ENCODE data around the gene LARP6. TPM values are rescaled to one million over a fixed set of nuclear protein-coding genes. Genes with fewer than 3 reads are reported as not detected.

LARP6 gene
- polyA plus RNA-seq, 1 donor (not counting 4 experiments of a cell fraction or from before 2014, with no cell fraction given) = 66.1 TPM

GRCh38 chr15:70812827-70813364 lies 41.1 kb downstream of the LARP6 start:
- Histone ChIP-seq H4K20me1 (ENCODE audit: control insufficient read depth, extremely low read depth, insufficient read depth, low read length) (no peaks in the 10 kb centered on the region), H3K27ac (ENCODE audit: control insufficient read depth, insufficient read depth, low read length) (no peak overlapping the region), H3K4me3 (ENCODE audit: control insufficient read depth in 2 of 3, extremely low read depth in 1 of 3, insufficient read depth in 2 of 3, low read depth in 1 of 3, low read length in 3 of 3) (no peak overlapping the region), H3K4me1 (ENCODE audit: control insufficient read depth, extremely low read depth, insufficient read depth, low read length) (no peaks in the 10 kb centered on the region), H3K9ac (ENCODE audit: control insufficient read depth, extremely low read depth, insufficient read depth, low read length) (no peak overlapping the region), H3K4me2 (ENCODE audit: control insufficient read depth, extremely low read depth, insufficient read depth, low read depth, low read length) (no peak overlapping the region), H3K9me3 (ENCODE audit: control insufficient read depth, low read depth, low read length) (no peaks in the 10 kb centered on the region), H3K79me2 (ENCODE audit: control insufficient read depth, insufficient read depth, low read length) (no peaks in the 10 kb centered on the region), H3K9me1 (ENCODE audit: control insufficient read depth, extremely low read depth, insufficient read depth, low read length) (no peaks in the 10 kb centered on the region), H3K27me3 (ENCODE audit: control insufficient read depth, extremely low read depth, insufficient read depth, low read length) (no peaks in the 10 kb centered on the region), H2AFZ (ENCODE audit: control insufficient read depth, low read length) (no peak overlapping the region), H3K36me3 (ENCODE audit: control insufficient read depth in 2 of 2, extremely low read depth in 1 of 2, insufficient read depth in 2 of 2, low read length in 2 of 2) (no peaks in the 10 kb centered on the region)
- dilution Hi-C loops (cut with MboI; ENCODE audit: extremely low pct_ligation_motif_present, low sequenced_read_pairs) = no loop called here
- FAIRE-seq (no peak), DNase-seq (ENCODE audit: low read depth, low spot score) (no peak)
- TF ChIP-seq CTCF (optimal IDR thresholded peaks at IDR 0.05 in 1 of 3, IDR thresholded peaks at IDR 0.05 in 1 of 3, conservative IDR thresholded peaks at IDR 0.05 in 1 of 3; ENCODE audit: extremely low read depth in 1 of 3, insufficient read depth in 2 of 3, low read length in 3 of 3) (no peak), EZH2 (IDR thresholded peaks at IDR 0.05; ENCODE audit: low read length) (no peak)

GRCh38 chr15:70810916-70811578 lies 42.9 kb downstream of the LARP6 start:
- Histone ChIP-seq H3K4me3 (ENCODE audit: control insufficient read depth in 2 of 3, extremely low read depth in 1 of 3, insufficient read depth in 2 of 3, low read depth in 1 of 3, low read length in 3 of 3) (no peak overlapping the region), H3K4me1 (ENCODE audit: control insufficient read depth, extremely low read depth, insufficient read depth, low read length) (no peaks in the 10 kb centered on the region), H3K27me3 (ENCODE audit: control insufficient read depth, extremely low read depth, insufficient read depth, low read length) (no peaks in the 10 kb centered on the region), H3K79me2 (ENCODE audit: control insufficient read depth, insufficient read depth, low read length) (no peaks in the 10 kb centered on the region), H3K9me1 (ENCODE audit: control insufficient read depth, extremely low read depth, insufficient read depth, low read length) (no peaks in the 10 kb centered on the region), H3K27ac (ENCODE audit: control insufficient read depth, insufficient read depth, low read length) (no peak overlapping the region), H3K36me3 (ENCODE audit: control insufficient read depth in 2 of 2, extremely low read depth in 1 of 2, insufficient read depth in 2 of 2, low read length in 2 of 2) (no peaks in the 10 kb centered on the region), H3K4me2 (ENCODE audit: control insufficient read depth, extremely low read depth, insufficient read depth, low read depth, low read length) (no peak overlapping the region), H3K9me3 (ENCODE audit: control insufficient read depth, low read depth, low read length) (no peaks in the 10 kb centered on the region), H4K20me1 (ENCODE audit: control insufficient read depth, extremely low read depth, insufficient read depth, low read length) (no peaks in the 10 kb centered on the region), H2AFZ (ENCODE audit: control insufficient read depth, low read length) (no peak overlapping the region), H3K9ac (ENCODE audit: control insufficient read depth, extremely low read depth, insufficient read depth, low read length) (no peak overlapping the region)
- TF ChIP-seq CTCF (optimal IDR thresholded peaks at IDR 0.05 in 1 of 3, IDR thresholded peaks at IDR 0.05 in 1 of 3, conservative IDR thresholded peaks at IDR 0.05 in 1 of 3; ENCODE audit: extremely low read depth in 1 of 3, insufficient read depth in 2 of 3, low read length in 3 of 3) = no peak
- no peak for TF ChIP-seq EZH2 (IDR thresholded peaks at IDR 0.05; ENCODE audit: low read length)
- no peak for DNase-seq (ENCODE audit: low read depth, low spot score)
- dilution Hi-C loops (cut with MboI; ENCODE audit: extremely low pct_ligation_motif_present, low sequenced_read_pairs) = no loop called here
- FAIRE-seq = no peak

All from keratinocyte (primary cell).